Colonic mucosa (tissue), 4 donors: ENCODE results near the gene KCNN4. TPM values are rescaled to one million over a fixed set of nuclear protein-coding genes. Genes with fewer than 3 reads are reported as not detected.
A peak's percentile ranks its signal among the peaks of the same experiment; 100 is the strongest.

ENCODE experiments used
- DNase-seq: peaks from one replicate; pipeline ENCODE4 v3.0.0-alpha.2; 2020
- H3K27ac ChIP-seq: fragments of 200-600 bp; one replicate; pipeline ENCODE4 v1.8.0; 2021
- H3K27me3 ChIP-seq: fragments of 200-600 bp; one replicate; pipeline ENCODE4 v1.8.0; 2021
- H3K36me3 ChIP-seq: fragments of 200-600 bp; one replicate; pipeline ENCODE4 v1.8.0; 2021
- H3K4me1 ChIP-seq: fragments of 200-600 bp; one replicate; pipeline ENCODE4 v1.8.0; 2021; ENCODE audit warnings: mild to moderate bottlenecking
- H3K4me3 ChIP-seq: fragments of 200-600 bp; one replicate; pipeline ENCODE4 v1.8.0; 2021
- H3K9ac ChIP-seq, 2 donors: one replicate each; pipeline ENCODE4 v1.7.0; 2013; ENCODE audit warnings: control low read depth in 2 of 2, low read depth in 2 of 2, low read length in 2 of 2
- H3K9me3 ChIP-seq: fragments of 200-600 bp; one replicate; pipeline ENCODE4 v1.8.0; 2021
- CTCF ChIP-seq: fragments of 200-600 bp; IDR thresholded peaks from one replicate; pipeline ENCODE4 v1.8.0; 2022; ENCODE audit warnings: antibody characterized with exemption, mild to moderate bottlenecking
- intact Hi-C: fragments of 100-400 bp; cut with DNase I; formaldehyde crosslinking; loops from one replicate; pipeline ENCODE4 v1.14.1; 2022
- total RNA-seq, 2 donors: library from RNA; stranded (reverse); fragmentation: NEBNext Ultra II Directional in 1 of 2; extraction: Animal tissue kit (Norgen Biotek cat#: 25700) in 1 of 2; gene quantifications; one replicate each; pipeline ENCODE4 v1.2.1, GENCODE V29; 2021
- donor health status: healthy.
- donor health status: DM: no; HTN: no; CAD: no.
- donor health status: DM: no; HTN: no; CAD: no.

Gene KCNN4
- total RNA-seq, 2 donors from 2014 or later: 25.4 to 60.9 TPM

DNA sequence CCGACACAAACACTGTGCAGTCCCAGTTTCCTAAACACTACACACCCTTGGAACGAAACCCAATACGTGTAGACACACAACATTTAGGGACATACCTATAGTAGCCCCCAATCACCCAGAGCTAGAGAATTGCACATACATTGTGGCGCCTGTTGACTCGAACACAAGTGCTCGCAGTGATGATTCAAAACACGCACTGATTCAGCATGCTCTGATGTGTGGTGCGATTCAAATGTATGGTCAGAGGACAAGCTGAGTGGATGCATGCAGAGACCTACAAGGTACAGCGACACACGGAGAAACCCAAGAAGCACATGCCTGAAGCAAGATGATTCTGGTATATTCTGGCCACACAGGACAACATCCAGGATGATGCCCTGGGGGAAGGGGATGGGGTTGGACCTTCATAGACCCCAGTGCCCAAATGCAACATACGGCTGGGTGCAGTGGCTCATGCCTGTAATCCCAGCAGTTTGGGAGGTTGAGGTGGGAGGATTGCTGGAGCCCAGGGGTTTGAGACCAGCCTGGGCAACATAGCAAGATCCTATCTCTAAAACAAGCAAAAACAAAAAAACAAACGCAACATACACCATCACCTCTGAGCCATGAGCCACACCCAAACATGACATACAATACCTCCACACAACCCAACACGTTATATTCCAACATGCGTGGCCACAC lies 997 bp upstream of the KCNN4 start:
- Histone ChIP-seq H3K4me1 (peaks cover 24% of the 10 kb centered on the region), H3K36me3 (no peaks in the 10 kb centered on the region), H3K9ac (peak overlapping the region in 1 of 2 donors; percentile 67), H3K9me3 (no peaks in the 10 kb centered on the region), H3K27me3 (no peaks in the 10 kb centered on the region), H3K27ac (no peak overlapping the region), H3K4me3 (no peak overlapping the region)
- no peak for DNase-seq
- TF ChIP-seq CTCF: no peak
- intact Hi-C loops: no loop called here

- intact Hi-C loops: no loop called here
- Histone ChIP-seq H3K27me3 (no peaks in the 10 kb centered on the region), H3K9me3 (no peaks in the 10 kb centered on the region), H3K4me1 (peaks cover 20% of the 10 kb centered on the region), H3K27ac (peak overlapping the region; percentile 57), H3K9ac (peak overlapping the region; percentile 52 to 83), H3K4me3 (peak overlapping the region; percentile 28), H3K36me3 (no peaks in the 10 kb centered on the region)
- peak; percentile 16 for TF ChIP-seq CTCF
- peak; percentile 71 for DNase-seq
Observed at GRCh38 chr19:43779820-43780219, 953 bp downstream of the KCNN4 start.

DNA sequence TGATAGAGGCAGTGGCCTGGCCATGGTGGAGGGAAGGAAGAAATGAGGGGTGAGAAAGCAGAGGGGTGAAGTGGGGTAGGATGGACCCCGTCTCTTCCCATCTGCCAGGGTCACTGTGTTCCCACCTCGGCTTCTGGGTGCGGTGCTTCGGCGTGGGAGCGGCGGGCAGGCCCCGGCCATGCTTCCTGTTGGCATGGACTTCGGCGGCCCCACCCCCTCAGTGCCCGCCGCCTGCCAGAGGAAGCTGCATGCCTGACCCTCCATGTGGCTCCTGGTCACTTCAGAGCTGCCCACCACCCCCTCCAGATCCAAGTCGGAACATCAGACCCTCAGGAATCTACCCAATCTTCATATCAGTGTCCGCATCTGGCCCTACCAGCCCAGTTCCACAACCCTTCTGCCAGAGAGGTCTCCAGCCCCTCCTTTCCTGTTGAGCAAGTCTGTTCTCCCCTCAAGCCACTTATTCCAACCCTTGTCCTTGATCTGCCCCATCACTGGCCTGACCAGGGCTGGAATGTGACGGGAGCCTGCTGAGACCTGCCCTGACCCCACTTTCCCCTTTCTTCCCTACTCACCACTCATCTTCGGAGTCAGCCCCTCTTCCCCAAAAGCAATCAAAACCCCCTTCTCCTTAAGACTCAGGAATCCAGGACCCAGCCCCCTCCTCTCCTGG lies 1.5 kb downstream of the KCNN4 start:
- no peak for TF ChIP-seq CTCF
- peak overlapping the region; percentile 28 for H3K4me3 ChIP-seq
- H3K9ac ChIP-seq: peak overlapping the region; percentile 52 to 83
- H3K4me1 ChIP-seq: peaks cover 20% of the 10 kb centered on the region
- no peaks in the 10 kb centered on the region for H3K9me3 ChIP-seq
- intact Hi-C loops: no loop called here
- no peaks in the 10 kb centered on the region for H3K27me3 ChIP-seq
- H3K27ac ChIP-seq: peak overlapping the region; percentile 57
- no peaks in the 10 kb centered on the region for H3K36me3 ChIP-seq
- peak; percentile 82 for DNase-seq

DNA sequence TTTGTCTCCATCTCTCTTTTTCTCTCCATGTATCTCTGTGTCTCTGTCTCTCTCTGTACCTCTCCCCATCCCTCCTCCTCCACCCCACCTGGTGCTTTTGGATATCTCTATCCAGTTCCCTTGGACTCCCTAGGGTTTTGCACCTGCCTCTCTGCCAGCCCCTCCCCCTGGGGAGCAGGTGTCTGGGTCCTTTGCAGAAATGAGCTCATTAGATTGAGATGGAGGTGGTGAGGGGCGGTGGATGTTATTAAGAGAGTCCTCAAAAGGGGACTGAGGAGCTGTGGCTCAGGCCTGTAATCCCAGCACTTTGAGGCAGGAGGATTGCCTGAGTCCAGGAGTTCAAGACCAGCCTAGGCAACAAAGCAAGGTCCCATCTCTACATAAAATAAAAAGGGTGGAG lies 2.1 kb downstream of the KCNN4 start:
- Histone ChIP-seq H3K27ac (peak overlapping the region; percentile 57), H3K9me3 (no peaks in the 10 kb centered on the region), H3K9ac (peak overlapping the region; percentile 52 to 83), H3K4me3 (peak overlapping the region; percentile 28), H3K27me3 (no peaks in the 10 kb centered on the region), H3K36me3 (no peaks in the 10 kb centered on the region), H3K4me1 (peaks cover 20% of the 10 kb centered on the region)
- peak; percentile 54 for DNase-seq
- TF ChIP-seq CTCF: no peak
- intact Hi-C loops: no loop called here

GRCh38 chr19:43777163-43777695 lies 3.5 kb downstream of the KCNN4 start:
- H3K4me3 ChIP-seq: no peak overlapping the region
- peak overlapping the region; percentile 41 to 83 for H3K9ac ChIP-seq
- H3K36me3 ChIP-seq: no peaks in the 10 kb centered on the region
- intact Hi-C loops: no loop called here
- no peak for TF ChIP-seq CTCF
- no peaks in the 10 kb centered on the region for H3K9me3 ChIP-seq
- DNase-seq: no peak
- peak overlapping the region; percentile 55 for H3K27ac ChIP-seq
- H3K27me3 ChIP-seq: no peaks in the 10 kb centered on the region
- H3K4me1 ChIP-seq: peaks cover 20% of the 10 kb centered on the region
